WERI-Rb-1 (cell line): ENCODE measurements around the gene SLCO2A1.

ENCODE experiments used
- DNase-seq: peaks from one replicate; pipeline ENCODE4 v3.0.0-alpha.2; 2020
- H3K27ac ChIP-seq: fragments of 250-450 bp; sonication (Bioruptor Pico); 2 replicates; pipeline ENCODE4 v1.5.1; 2020; ENCODE audit warnings: mild to moderate bottlenecking, moderate library complexity
- H3K27me3 ChIP-seq: fragments of 250-450 bp; sonication (Bioruptor Pico); 2 replicates; pipeline ENCODE4 v1.5.1; 2021; ENCODE audit warnings: mild to moderate bottlenecking, low read depth, moderate library complexity; ENCODE audit not compliant: insufficient read depth, severe bottlenecking
- H3K36me3 ChIP-seq: fragments of 250-450 bp; sonication (Bioruptor Pico); 2 replicates; pipeline ENCODE4 v1.5.1; 2020; ENCODE audit warnings: mild to moderate bottlenecking, moderate library complexity
- H3K4me3 ChIP-seq: 2 replicates; pipeline ENCODE4 v1.5.1; 2011; ENCODE audit warnings: low read depth, mild to moderate bottlenecking, control low read depth, low read length
- H3K9me3 ChIP-seq: fragments of 250-450 bp; sonication (Bioruptor Pico); 2 replicates; pipeline ENCODE4 v1.5.1; 2021; ENCODE audit warnings: mild to moderate bottlenecking, moderate library complexity; ENCODE audit not compliant: severe bottlenecking
- TF ChIP-seq, protein P1 (sequence below): IDR thresholded peaks from 2 replicates; pipeline ENCODE4 v1.5.1; 2011; ENCODE audit warnings: low read depth, mild to moderate bottlenecking, control low read depth, inconsistent platforms, low read length

SLCO2A1 gene

GRCh38 chr3:134065252-134066157 lies 35.8 kb upstream of the SLCO2A1 start:
- Histone ChIP-seq H3K27ac (no peak overlapping the region), H3K36me3 (no peaks in the 10 kb centered on the region), H3K27me3 (no peaks in the 10 kb centered on the region), H3K9me3 (no peaks in the 10 kb centered on the region), H3K4me3 (no peak overlapping the region)
- TF ChIP-seq, protein P1, sequence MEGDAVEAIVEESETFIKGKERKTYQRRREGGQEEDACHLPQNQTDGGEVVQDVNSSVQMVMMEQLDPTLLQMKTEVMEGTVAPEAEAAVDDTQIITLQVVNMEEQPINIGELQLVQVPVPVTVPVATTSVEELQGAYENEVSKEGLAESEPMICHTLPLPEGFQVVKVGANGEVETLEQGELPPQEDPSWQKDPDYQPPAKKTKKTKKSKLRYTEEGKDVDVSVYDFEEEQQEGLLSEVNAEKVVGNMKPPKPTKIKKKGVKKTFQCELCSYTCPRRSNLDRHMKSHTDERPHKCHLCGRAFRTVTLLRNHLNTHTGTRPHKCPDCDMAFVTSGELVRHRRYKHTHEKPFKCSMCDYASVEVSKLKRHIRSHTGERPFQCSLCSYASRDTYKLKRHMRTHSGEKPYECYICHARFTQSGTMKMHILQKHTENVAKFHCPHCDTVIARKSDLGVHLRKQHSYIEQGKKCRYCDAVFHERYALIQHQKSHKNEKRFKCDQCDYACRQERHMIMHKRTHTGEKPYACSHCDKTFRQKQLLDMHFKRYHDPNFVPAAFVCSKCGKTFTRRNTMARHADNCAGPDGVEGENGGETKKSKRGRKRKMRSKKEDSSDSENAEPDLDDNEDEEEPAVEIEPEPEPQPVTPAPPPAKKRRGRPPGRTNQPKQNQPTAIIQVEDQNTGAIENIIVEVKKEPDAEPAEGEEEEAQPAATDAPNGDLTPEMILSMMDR = no peak
- DNase-seq = no peak

GRCh38 chr3:134064081-134064480 lies 34.4 kb upstream of the SLCO2A1 start:
- H3K36me3 ChIP-seq = no peaks in the 10 kb centered on the region
- H3K27ac ChIP-seq = no peak overlapping the region
- H3K27me3 ChIP-seq = no peaks in the 10 kb centered on the region
- DNase-seq = no peak
- no peak overlapping the region for H3K4me3 ChIP-seq
- TF ChIP-seq, protein P1 = no peak
- H3K9me3 ChIP-seq = no peaks in the 10 kb centered on the region

DNA sequence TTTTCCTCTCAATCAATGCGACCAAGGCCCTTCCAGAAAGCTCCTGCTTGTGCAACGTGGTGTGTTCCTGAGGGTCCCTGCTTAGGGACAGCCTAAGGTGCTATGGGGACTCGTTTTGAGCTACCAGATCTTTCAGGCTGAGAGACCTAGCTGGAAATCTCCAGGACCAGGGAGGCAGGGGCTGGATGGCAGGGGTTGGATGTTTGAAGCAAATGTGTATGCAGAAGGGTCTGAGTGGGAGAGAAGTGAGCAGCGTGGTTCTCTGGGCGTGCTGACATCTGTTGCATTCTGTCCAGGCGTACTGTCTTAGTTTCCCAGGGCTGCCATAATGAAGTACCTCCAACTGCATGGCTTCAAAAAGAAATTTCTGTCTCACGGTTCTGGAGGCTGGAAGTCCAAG lies 31.7 kb upstream of the SLCO2A1 start:
- Histone ChIP-seq H3K9me3 (no peaks in the 10 kb centered on the region), H3K4me3 (no peak overlapping the region), H3K27ac (no peak overlapping the region), H3K36me3 (no peaks in the 10 kb centered on the region), H3K27me3 (no peaks in the 10 kb centered on the region)
- TF ChIP-seq, protein P1 = no peak
- no peak for DNase-seq

DNA sequence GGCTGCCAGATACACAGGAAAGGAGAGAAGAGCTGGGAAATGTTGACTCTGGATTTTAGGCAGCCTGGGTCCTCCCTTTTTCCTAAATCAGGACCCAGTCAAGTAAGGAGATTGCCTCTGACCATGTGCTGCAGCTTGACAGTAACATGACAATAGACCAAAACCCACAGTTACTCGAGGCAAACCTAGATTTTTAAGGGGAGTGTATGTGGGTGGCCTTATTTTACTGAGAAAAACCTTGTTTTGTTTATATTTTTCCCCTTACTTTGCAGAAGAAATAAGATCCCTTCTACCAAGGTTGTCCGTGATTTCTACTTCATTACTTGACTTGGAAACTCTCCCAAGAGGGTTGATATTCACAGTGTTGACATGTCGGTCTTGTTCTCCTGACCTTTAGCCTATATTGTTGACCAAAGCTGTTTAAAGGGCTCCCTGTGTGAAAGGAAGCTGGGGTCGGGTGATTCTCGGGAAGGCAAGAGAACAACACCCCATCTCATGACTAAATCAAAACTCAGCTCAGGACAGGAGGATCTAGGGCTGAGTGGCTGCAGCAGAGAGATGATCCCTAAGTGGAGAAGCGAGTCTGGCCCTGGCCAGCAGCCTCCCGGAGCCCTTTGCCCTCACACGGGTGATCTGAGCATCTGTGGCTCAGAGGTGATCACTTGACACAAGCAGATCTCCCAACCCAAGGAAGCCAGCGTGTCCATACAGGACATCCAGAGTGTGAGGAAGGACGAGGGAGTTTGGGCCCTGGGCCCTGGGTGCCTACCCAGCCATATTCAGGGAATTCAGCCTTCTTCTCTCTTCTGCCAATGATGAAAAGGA lies 31.0 kb upstream of the SLCO2A1 start:
- Histone ChIP-seq H3K4me3 (no peak overlapping the region), H3K9me3 (no peaks in the 10 kb centered on the region), H3K27ac (no peak overlapping the region), H3K36me3 (no peaks in the 10 kb centered on the region), H3K27me3 (no peaks in the 10 kb centered on the region)
- no peak for DNase-seq
- TF ChIP-seq, protein P1 = no peak

DNA sequence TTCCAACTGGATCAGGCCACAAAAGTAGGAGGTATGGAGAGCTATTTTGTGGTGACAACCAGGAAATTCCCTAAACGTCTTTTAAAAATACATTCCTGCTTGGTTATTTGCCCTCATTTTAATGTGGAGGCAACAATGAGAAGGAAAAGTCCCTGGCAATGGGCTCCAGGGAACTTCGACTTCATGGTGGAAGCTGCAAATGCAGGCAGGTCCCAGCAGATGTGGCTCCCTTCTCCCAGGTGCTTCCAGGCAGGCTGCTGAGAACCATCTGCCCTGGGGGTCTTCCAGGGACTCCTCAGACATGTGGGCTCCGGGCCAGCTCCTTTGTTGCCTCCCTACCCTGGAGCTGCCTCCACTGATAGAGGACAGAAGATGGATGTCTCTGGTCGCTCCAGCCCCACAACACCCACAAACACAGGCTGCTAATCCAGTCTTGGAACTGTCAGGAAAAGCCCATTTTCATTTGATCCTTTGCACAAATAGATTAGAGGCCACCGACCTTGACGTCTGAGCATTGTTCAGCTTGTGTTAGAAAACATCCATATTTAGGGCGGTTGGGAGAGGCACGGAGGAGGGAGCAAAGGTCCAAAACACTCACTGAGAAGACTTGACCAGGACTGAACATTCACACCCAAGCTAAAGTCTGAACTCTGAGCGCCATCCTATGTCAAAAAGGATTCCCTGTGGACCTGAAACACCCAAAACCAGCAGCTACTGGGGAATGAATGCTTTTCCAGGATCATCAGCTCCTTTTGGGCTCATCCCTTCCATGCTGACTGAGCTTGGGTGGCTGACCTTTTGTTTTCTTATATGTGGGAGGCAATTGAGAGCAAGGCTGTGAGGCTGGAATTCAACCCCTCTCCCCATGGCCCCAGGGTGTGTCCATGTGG lies 30.2 kb upstream of the SLCO2A1 start:
- DNase-seq = no peak
- Histone ChIP-seq H3K36me3 (no peaks in the 10 kb centered on the region), H3K9me3 (no peaks in the 10 kb centered on the region), H3K4me3 (no peak overlapping the region), H3K27ac (no peak overlapping the region), H3K27me3 (no peaks in the 10 kb centered on the region)
- TF ChIP-seq, protein P1 = no peak
